Stomach (tissue), 9 donors: ENCODE measurements around the gene TBCC. TPM values are rescaled to one million over a fixed set of nuclear protein-coding genes. Genes with fewer than 3 reads are reported as not detected.
"Not testable (repeated sequence)": the region's sequence is repeated elsewhere in the genome, so short reads cannot be mapped to it uniquely, and the experiment has no call there.

ENCODE experiments used
- DNase-seq, 2 donors: peaks; one replicate each; pipeline versions ENCODE4 v3.0.0 to v3.0.0-alpha.2; 2013 to 2019
- H3K27ac ChIP-seq, 5 donors: fragments of 200-600 bp in 4 of 5; sonication (generic) in 4 of 5; one replicate each; pipeline ENCODE4 v1.5.1; 2013 to 2019; ENCODE audit warnings: mild to moderate bottlenecking in 1 of 5, moderate library complexity in 1 of 5
- H3K27me3 ChIP-seq, 3 donors: fragments of 200-600 bp; sonication (generic); one replicate each; pipeline ENCODE4 v1.5.1; 2017 to 2019; ENCODE audit warnings: mixed run types in 1 of 3
- H3K36me3 ChIP-seq, 4 donors: fragments of 200-600 bp; sonication (generic); 1 replicate in 3 of 4; 2 replicates in 1 of 4; pipeline ENCODE4 v1.5.1; 2016 to 2019
- H3K4me1 ChIP-seq, 4 donors: fragments of 200-600 bp; sonication (generic); one replicate each; pipeline ENCODE4 v1.5.1; 2016 to 2019
- H3K4me3 ChIP-seq, 4 donors: fragments of 200-600 bp; sonication (generic) in 3 of 4; one replicate each; pipeline ENCODE4 v1.5.1; 2016 to 2019; ENCODE audit warnings: mild to moderate bottlenecking in 1 of 4
- H3K9me3 ChIP-seq, 4 donors: fragments of 200-600 bp; sonication (generic); one replicate each; pipeline ENCODE4 v1.5.1; 2016 to 2019
- CTCF ChIP-seq, 7 experiments: fragments of 450-650 bp in 4 of 7; fragments of 200-600 bp in 3 of 7; sonication (generic) in 3 of 7; IDR thresholded peaks; one replicate each; pipeline ENCODE4 v1.5.1; 2016 to 2019; ENCODE audit warnings: antibody characterized with exemption in 7 of 7, control low read depth in 2 of 7, mild to moderate bottlenecking in 1 of 7
- EP300 ChIP-seq: sonication (generic); formaldehyde crosslinking; IDR thresholded peaks from one replicate; pipeline ENCODE4 v1.6.1; 2017; ENCODE audit warnings: antibody characterized with exemption
- POLR2A ChIP-seq, 4 donors: fragments of 450-650 bp; IDR thresholded peaks; one replicate each; pipeline ENCODE4 v1.6.1; 2016; ENCODE audit warnings: antibody characterized with exemption in 4 of 4, control low read depth in 2 of 4, mild to moderate bottlenecking in 1 of 4, moderate library complexity in 1 of 4
- POLR2AphosphoS5 ChIP-seq, 3 donors: sonication (generic); formaldehyde crosslinking; IDR thresholded peaks; one replicate each; pipeline ENCODE4 v1.6.1; 2016; ENCODE audit warnings: antibody characterized with exemption in 3 of 3
- WGBS, 5 donors: extraction: QIAGEN DNeasy Blood & Tissue Kit in 3 of 5; methylation state at CpG; one replicate each; pipeline versions ENCODE4 v1.1.5 to v1.1.7; 2013 to 2018; 5-methylcytosine and 5-hydroxymethylcytosine counted together
- intact Hi-C: fragments of 100-400 bp; cut with DNase I; formaldehyde crosslinking; loops from one replicate; pipeline ENCODE4 v1.15.1; 2023; ENCODE audit warnings: low total_unique reads
- polyA plus RNA-seq, 3 donors: library from polyadenylated mRNA; stranded (reverse); fragments of 200-250 nt; gene quantifications; one replicate each; pipeline ENCODE4 v1.2.3, GENCODE V29; 2013
- total RNA-seq, 5 donors: library from RNA; depleted of rRNA; stranded (reverse); fragments of >200 nt; gene quantifications; one replicate each; pipeline versions ENCODE4 v1.1.0 to v1.2.3, GENCODE V29; 2014 to 2016
- donor health status: healthy with polysubstance abuse.
- donor health status: Bipolar disorder and iron deficiency.
- donor health status: healthy.

TBCC gene
- total and polyA plus RNA-seq, 8 donors: 14.2 to 33.0 (median 18.2) TPM

- no peaks in the 10 kb centered on the region for H3K27me3 ChIP-seq
- no peaks in the 10 kb centered on the region for H3K36me3 ChIP-seq
- intact Hi-C loops: no loop called here
- no peak overlapping the region for H3K4me3 ChIP-seq
- no peak for TF ChIP-seq CTCF (IDR thresholded peaks at IDR 0.05)
- no peak for TF ChIP-seq POLR2AphosphoS5 (IDR thresholded peaks at IDR 0.05)
- no peak for TF ChIP-seq EP300
- TF ChIP-seq POLR2A (IDR thresholded peaks at IDR 0.05): no peak
- no peak overlapping the region for H3K27ac ChIP-seq
- no peaks in the 10 kb centered on the region for H3K9me3 ChIP-seq
- H3K4me1 ChIP-seq: no peaks in the 10 kb centered on the region
- no peak for DNase-seq
- WGBS, 5 donors: 88 to 96% (median 94%) methylated on average over 3 of the region's 3 CpGs
Measured at GRCh38 chr6:42735976-42736375, 9.9 kb downstream of the TBCC start.

DNA sequence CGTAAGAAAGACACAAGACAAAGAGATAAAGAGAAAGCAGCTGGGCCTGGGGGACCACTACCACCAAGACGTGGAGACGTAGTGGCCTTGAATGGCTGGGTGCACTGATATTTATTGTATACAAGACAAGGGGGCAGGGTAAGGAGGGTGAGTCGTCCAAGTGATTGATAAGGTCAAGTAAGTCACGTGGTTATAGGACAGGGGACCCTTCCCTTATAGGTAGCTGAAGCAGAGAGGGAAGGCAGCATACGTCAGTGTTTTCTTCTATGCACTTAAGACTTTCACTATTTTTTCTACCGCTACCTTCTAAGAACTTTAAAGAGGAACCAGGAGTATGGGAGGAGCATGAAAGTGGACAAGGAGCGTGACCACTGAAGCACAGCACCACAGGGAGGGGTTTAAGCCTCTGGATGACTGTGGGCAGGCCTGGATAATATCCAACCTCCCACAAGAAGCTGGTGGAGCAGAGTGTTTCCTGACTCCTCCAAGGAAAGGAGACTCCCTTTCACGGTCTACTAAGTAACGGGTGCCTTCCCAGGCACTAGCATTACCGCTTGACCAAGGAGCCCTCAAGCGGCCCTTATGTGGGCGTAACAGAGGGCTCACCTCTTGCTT is 11.9 kb downstream of the TBCC start:
- H3K4me3 ChIP-seq, intact Hi-C loops, H3K4me1 ChIP-seq, H3K36me3 ChIP-seq, H3K9me3 ChIP-seq, H3K27ac ChIP-seq, DNase-seq, H3K27me3 ChIP-seq: not testable (repeated sequence)
- 69 to 82% (median 77%) methylated on average over 13 of the region's 13 CpGs for WGBS, 5 donors

- no peak for DNase-seq
- no peak for TF ChIP-seq EP300
- no peak for TF ChIP-seq POLR2AphosphoS5 (IDR thresholded peaks at IDR 0.05)
- TF ChIP-seq POLR2A (IDR thresholded peaks at IDR 0.05): no peak
- intact Hi-C loops: loop anchor here (10.0 kb wide), 1 partner anchor 65 kb away; no protein-coding TSS in a partner anchor
- Histone ChIP-seq H3K27me3 (no peaks in the 10 kb centered on the region), H3K4me1 (peaks cover 5 to 20% (median 8%) of the 10 kb centered on the region in 4 donors), H3K9me3 (no peaks in the 10 kb centered on the region), H3K27ac (no peak overlapping the region), H3K36me3 (no peaks in the 10 kb centered on the region), H3K4me3 (no peak overlapping the region)
- 31 to 55% (median 44%) methylated on average over 1 to 3 of the region's 3 CpGs for WGBS, 5 donors
Measured at GRCh38 chr6:42729731-42730130, 16.2 kb downstream of the TBCC start.

- H3K36me3 ChIP-seq: peaks cover 0 to 1% (median under 1%) of the 10 kb centered on the region in 4 donors
- WGBS, 5 donors: 66 to 79% (median 67%) methylated on average over 18 to 22 of the region's 22 CpGs
- H3K9me3 ChIP-seq: no peaks in the 10 kb centered on the region
- H3K27me3 ChIP-seq: no peaks in the 10 kb centered on the region
- H3K4me1 ChIP-seq: peaks cover 5 to 20% (median 8%) of the 10 kb centered on the region in 4 donors
- intact Hi-C loops: loop anchor here (10.0 kb wide), 1 partner anchor 63 kb away; no protein-coding TSS in a partner anchor
- H3K27ac ChIP-seq: peak overlapping the region; percentile 69 to 89 (median 88)
- DNase-seq: peak in 1 of 2 donors; percentile 46
- TF ChIP-seq CTCF (IDR thresholded peaks at IDR 0.05): no peak
- TF ChIP-seq POLR2A (IDR thresholded peaks at IDR 0.05): no peak
- TF ChIP-seq POLR2AphosphoS5 (IDR thresholded peaks at IDR 0.05): no peak
- H3K4me3 ChIP-seq: peak overlapping the region; percentile 54 to 61 (median 60)
Measured at GRCh38 chr6:42727627-42728026, 18.3 kb downstream of the TBCC start.

DNA sequence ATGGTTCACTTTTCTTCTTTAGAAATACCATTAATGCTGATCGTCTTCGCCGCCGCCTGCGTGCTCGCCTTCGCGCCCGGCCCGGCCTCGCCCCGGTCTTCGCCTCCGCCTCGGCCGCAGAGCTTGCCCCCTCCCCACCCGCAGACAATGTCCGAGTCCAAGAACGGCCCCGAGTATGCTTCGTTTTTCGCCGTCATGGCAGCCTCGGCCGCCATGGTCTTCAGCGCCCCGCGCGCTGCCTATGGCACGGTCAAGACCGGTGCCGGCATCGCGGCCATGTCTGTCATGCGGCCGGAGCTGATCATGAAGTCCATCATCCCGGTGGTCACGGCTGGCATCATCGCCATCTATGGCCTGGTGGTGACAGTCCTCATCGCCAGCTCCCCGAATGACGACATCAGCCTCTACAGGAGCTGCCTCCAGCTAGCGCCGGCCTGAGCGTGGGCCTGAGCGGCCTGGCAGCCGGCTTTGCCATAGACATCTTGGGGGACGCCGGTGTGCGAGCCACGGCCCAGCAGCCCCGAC is 18.8 kb downstream of the TBCC start:
- TF ChIP-seq CTCF (IDR thresholded peaks at IDR 0.05): no peak
- TF ChIP-seq POLR2A (IDR thresholded peaks at IDR 0.05): no peak
- TF ChIP-seq POLR2AphosphoS5 (IDR thresholded peaks at IDR 0.05): no peak
- no peak for TF ChIP-seq EP300
- intact Hi-C loops: loop anchor here (10.0 kb wide), 1 partner anchor 62 kb away; no protein-coding TSS in a partner anchor
- peaks cover 5 to 20% (median 8%) of the 10 kb centered on the region in 4 donors for H3K4me1 ChIP-seq
- peak overlapping the region; percentile 69 to 89 (median 88) for H3K27ac ChIP-seq
- H3K4me3 ChIP-seq: peak overlapping the region; percentile 54 to 61 (median 60)
- peak; percentile 25 to 77 for DNase-seq
- peaks cover 0 to 6% (median 3%) of the 10 kb centered on the region in 4 donors for H3K36me3 ChIP-seq
- 11 to 31% (median 13%) methylated on average over 30 to 52 of the region's 52 CpGs for WGBS, 5 donors
- no peaks in the 10 kb centered on the region for H3K27me3 ChIP-seq
- no peaks in the 10 kb centered on the region for H3K9me3 ChIP-seq
